Cortex of kidney (tissue), 1 donor: ENCODE measurements around the gene ANKRD29.

Experiments
- DNase-seq: peaks from one replicate; lab custom pipeline; 2025; lab: John Stamatoyannopoulos, UW

ANKRD29 gene

DNA sequence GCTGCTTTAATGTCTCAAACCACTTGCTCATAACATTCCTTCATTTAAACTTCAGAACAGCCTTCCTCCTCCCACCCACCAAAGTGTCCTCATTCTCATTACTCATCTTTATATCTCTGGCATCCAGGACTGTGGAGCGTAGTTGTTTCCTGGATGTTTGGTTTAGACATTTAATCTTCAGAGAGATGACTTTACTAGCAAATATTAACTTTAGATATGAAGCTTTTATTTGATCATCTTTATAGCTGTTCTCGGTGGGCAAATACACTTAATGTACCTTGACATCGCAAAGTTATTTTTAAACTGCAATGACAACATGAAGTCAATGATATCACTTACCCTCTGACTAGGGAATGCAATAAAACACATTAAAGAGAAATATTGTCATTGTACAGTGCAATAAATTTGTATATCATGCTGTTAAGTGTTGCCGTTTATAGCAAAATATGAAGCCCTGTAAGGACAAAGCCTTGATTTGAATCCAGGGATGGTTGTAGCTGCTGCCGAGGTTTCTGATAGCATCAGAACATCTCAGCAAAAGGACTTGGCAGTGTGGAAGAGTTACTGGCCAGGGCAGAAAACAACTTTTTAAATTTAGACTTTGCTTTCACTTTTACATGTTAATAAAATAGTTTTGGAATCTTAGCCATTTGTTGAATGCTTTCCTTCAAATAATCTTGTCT is 21.9 kb upstream of the ANKRD29 start:
- no peak for DNase-seq

DNA sequence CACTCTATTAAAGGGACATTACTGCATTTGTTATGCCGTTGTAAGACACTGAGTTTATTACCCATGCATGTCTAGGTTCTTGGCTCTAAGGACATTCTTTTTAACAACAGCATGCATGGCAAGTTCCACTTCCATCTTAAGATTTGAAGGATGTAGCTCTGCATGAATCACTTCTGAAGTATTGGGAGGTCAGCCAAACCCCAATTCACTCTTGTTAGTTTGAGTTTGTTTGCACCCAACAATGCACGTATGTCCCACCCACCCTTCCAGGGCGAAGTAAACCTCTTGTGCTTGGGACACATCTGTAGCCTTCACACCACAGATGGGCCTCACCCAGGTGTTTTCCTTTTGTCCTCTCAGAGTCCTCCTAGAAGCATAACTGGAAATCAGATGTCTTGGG is 21.0 kb upstream of the ANKRD29 start:
- no peak for DNase-seq

DNA sequence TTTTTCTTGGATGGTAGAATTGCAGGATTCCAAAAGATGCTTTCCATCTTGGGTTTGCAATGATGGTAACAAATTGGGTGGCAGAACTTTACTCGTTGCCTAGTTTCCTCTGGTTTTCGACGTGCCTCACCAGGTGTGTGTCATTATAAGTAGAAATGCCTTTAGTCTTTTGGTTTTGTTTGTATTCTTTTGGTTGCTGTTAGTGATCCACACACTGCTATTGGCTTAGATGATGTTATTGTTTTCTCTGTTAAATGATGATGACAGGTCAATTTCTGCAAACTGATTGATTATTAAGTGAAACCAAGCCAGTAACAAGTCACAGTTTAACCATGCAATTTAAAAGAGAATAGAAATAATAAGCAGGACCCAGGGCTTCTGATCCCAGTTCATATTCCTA is 20.4 kb upstream of the ANKRD29 start:
- DNase-seq: no peak

DNA sequence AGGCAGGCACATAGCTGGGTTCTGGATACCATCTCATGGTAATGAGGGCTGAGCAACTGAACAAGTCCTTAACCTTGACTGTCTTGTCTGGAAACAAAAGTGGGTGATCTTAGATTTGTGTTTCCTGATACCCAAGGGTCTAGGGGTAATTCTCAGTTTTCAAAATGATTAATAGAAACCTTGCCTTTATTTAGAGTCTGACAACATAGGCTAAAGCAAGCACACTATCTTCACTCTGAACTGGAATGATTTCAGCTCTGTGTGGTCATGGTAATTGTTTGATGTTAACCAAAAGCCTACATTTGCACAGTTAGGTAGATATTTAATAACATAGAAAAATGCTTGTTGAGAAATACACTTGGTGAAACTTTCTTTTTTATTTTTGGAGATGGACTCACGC is 19.8 kb upstream of the ANKRD29 start:
- no peak for DNase-seq

DNA sequence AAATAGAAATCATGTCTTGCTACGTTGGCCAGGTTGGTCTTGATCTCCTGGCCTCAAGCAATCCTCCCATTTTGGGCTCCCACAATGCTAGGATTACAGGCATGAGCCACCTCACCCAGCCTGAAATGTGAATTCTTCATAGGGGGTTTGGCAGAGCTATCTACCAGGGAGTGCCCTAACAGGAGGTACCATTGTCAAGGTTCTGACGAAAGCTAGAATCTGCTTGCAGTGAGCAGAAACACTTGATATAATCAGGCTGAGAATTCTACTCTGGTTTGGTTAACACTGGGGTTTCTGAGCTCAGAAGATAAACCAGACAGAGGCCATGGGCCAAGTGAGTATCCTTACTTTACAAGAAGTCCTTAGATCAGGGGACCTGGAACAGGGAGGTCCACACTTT is 19.3 kb upstream of the ANKRD29 start:
- DNase-seq: no peak

DNA sequence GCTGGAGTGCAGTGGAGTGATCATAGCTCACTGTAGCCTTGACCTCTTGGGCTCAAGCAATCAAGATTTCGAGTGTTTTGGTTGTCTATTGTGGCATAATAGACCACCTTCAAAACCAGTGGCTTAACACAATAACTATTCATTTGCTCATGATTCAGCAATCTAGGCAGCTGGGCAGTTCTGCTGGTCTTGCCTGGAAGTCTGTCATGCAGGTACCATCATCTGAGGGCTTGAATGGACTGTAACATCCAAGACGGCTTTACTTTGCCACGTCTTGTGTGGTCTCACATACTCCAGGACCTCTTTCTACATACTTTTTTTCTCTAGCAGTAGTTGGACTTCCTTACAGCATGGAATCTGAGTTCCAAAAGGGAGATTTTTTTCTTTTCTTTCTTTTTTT is 13.2 kb upstream of the ANKRD29 start:
- no peak for DNase-seq

DNA sequence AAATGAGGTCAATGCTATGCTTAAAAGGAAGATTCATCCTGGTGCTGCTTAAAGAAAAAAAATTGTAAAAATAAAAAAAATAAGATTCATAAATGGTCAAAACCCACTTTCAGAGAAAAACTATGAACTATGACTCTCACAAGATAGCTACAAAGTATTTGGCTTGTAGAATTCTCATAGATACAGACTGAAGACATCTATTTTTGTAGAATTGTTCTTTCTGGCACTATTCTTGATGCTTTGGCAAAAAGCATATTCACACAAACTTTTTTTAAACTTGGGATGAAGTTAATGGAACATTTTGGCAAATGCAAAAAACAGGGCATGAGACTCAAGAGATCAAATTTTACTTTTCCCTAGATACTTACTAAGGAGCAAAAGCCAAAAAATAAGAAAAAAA is 12.5 kb upstream of the ANKRD29 start:
- no peak for DNase-seq

DNA sequence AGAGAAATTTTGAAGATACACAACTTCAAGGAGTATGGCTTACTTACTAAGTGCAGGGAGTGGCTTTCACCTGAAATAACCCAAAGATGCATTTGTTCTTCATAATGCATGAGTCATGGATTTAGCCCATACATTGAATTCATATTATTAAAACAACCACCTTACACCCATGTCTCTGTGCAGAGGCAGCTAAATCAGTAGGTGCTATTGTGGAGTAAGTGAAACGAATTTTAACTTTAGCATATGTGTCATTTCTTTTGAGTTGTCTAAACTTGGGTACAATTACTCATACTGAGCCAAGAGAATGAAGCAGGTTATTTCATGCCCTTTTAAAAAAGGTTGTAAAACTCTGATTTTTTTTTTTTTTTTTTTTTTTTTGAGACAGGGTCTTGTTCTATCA is 11.0 kb upstream of the ANKRD29 start:
- DNase-seq: no peak

DNA sequence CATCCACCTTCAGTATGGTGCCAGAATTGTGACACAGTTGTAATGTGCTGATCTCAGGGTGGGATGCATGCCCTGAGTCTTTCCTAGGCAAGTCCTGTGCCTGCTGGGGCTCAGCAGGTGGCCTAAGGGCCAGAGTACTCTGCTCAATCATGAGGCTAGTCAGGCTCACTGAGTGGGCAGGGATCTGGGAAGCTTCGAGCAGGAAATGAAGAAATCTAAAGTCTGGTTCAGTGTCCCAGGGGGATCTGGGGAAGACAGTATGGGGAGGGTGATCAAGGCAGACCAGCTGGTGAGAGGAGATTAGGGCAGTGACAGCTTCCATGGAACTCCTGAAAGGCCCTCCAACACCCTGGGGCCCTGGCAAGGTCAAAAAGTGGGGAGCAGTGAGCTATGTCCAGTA is 8.9 kb upstream of the ANKRD29 start:
- DNase-seq: no peak

DNA sequence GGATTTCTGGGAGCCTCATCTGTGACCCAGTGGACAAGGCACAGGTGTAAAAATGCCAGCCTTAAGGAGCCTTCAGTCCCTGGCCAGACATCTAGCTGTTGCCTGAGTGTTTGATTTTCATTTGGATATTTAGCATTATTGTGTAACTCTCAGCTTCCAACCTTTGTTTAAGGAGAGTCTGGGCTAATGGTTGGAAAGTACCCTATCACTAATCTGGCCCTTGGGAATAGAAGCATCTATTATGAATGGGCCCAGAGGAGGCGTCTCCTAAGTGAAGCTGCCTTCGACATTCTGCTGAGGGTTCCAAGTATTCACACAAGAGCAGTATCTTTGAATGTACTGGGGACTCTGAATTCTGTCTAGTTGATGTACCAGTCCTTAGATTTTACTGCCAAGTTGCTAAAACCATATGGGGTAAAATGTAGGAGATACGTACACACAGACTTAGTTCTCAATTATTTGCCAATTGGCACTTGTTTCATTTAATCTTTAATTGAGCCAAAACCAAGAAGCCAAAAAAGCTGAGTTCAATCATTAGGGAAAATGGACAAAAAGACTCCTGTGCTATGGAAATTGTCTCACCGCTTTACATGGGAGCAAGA is 7.2 kb upstream of the ANKRD29 start:
- DNase-seq: no peak

DNA sequence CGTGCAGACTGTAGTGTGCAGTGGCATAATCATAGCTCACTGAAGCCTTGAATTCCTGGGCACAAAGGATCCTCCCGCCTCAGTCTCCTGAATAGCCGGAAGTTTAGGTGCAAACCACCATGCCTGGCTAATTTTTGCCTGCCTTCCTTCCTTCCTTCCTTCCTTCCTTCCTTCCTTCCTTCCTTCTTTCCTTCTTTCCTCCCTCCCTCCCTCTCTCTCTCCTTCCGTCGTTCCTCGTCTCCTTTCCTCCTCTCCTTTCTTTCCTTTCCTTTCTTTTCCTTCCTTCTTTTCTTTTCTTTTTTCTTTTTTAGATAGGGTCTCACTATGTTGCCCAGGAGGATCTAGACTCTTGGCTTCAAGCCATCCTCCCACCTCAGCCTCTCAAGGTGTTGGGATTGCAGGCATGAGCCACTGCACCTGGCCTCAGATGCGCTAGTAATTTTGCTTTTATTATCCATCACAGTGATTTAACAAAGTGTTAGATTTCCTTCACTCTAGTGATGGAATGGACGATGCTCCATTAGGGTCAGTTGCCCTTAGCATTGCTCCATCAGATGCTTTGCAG is 6.6 kb upstream of the ANKRD29 start:
- DNase-seq: no peak

DNA sequence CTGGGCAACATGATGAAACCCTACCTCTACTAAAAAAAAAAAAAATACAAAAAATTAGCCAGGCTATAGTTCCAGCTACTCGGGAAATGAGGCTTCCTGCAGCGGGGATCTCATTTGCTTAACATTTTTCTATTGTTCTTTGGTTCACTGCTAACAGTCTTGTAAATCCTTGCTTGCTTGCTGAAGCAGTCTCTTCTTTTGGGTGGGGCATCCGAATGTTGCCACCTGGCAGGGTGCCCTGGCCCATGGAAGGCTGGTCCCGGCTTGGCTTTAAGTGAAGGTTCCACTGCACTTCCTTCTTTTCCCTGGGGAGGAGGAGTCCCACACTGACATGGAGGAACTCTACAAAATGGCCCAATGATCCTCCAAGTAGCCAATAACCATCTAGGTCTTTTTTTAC is 6.0 kb upstream of the ANKRD29 start:
- no peak for DNase-seq

DNA sequence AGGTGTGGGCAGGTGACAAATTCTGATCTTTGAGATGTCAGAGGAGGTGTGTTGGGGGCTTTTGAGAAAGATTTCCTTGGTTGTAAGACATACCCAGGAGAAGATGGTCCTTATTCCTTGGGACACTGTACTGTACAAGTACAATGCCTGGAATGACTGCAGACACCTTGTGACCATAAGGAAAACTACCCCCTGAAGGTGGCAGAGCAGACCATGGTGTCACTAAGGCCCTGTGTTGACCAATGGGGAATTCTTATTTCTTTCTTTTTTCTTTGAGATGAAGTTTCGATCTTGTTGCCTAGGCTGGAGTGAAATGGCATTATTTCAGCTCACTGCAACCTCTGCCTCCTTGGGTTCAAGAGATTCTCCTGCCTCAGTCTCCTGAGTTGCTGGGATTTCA is 4.4 kb upstream of the ANKRD29 start:
- no peak for DNase-seq

DNA sequence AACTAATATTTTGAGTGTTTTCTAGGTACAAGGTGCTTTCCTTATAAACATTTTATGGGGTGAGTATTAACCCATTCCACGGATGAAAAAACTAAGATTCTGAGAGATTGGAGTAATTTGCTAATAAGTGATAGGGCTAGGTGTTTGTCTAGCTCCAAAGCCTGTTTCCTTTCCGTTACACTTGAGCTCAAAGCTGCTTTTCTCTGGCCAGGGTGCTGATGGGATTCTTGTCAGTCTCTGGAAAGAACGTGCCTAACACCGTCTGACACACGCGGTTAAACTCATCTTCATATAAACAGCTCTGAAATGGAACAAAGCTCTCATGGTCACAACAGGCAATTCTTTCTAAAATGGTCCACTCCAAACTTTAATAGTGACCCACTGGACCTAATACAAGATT is 2.0 kb upstream of the ANKRD29 start:
- no peak for DNase-seq

DNA sequence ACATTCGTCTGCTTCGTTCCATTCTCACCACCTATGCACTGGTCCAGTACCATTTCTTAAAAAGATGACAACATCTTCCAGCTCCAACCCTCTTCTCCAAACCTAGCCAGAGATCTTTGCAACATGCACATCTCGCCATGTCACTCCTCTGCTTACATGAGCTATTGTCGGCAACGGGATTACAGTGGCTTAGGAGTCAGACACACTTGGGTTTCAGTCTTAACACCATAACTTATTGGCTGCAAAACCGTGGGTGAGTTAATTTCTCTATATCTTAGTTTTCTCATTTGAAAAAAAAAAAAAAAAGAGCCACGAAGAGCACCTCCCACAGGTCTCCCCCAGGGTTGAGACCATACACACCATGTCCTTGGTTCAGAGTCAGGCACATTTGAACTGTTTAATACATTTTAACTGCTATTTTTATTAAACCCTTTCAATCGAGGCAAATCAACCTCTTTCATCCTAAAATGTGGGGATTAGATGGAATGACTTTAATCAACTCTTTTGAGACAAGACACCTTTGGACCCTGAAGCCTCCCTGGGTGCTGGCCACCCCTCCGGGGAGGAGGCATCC is 889 bp downstream of the ANKRD29 start:
- DNase-seq: no peak

DNA sequence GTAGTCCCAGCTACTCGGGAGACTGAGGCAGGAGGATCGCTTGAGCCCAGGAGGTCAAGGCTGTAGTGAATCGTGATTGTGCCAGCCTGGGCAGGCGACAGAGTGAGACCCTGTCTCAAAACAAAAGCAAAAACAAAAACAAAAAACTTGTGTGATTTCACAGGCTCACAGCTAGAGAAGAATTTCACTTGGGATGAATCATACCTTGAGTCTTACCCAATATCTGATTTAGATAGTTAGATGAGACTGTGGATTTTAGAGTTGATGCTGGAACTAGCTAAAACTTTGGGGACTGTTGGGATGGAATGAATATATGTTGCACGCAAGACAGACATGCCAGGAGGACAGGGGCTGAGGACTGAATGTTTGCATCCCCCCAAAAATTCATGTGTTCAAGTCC is 4.4 kb downstream of the ANKRD29 start:
- no peak for DNase-seq

DNA sequence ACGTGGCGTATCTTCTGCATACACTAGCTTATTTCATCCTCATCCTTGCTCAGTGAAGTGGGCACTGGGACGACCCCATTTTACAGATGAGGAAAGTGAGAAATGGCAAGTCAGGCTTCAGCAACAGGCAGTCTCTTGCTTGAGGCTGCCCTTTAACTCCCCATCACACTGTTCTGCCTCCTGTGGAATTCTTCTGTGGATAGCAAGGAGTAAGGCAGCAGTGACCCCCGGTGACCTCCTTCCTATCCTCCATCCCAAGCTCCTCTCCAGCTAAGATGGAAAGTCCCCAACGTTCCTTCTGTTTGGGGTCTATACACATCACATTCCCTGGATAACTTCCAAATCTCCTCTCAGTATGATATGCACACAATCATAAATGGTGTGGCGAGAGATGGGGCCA is 10.5 kb downstream of the ANKRD29 start:
- DNase-seq: no peak

DNA sequence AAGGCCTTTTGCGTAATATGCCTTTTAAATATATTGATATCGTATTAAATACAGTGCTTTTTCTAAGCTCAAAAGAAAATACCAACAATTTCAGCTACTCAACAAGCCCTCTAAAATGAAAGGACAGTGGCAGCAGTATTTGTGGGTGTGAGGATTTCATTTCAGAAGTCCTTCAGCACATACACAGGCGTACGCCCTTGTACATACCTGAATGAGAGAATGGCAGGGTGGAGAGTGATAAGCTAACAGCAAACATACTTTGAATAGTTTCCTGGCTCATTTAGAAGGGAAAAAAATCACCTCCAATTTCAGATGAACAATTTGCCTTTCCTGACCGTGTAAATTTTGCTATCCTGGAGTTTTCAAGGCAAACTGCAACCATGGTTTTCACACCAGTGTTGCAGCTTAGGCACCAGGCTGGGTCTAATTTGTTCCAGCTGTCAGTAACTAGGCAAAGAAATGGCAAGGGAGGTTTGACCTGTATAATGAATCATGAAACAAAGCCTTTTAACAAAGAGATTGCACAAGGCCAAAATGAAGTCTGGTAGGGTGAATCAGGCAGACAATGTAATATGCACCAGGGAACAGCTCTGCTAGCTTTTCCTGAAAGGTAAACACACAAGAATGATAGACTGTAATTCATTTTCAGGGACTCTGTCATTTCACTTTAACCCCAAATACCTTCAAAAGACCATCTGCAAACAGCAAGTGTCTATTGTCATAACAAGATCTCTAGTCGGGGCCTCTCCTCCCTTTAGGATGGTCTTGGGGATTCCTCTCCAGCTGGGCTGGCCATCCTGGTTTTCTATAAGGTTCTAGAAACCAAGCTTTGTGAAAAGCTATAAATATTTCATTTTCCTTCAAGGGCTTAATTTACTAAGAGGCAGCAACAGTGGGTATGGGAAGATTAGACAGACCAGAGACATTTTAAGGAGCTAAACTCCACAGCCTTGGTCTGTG is 11.5 kb downstream of the ANKRD29 start:
- no peak for DNase-seq

DNA sequence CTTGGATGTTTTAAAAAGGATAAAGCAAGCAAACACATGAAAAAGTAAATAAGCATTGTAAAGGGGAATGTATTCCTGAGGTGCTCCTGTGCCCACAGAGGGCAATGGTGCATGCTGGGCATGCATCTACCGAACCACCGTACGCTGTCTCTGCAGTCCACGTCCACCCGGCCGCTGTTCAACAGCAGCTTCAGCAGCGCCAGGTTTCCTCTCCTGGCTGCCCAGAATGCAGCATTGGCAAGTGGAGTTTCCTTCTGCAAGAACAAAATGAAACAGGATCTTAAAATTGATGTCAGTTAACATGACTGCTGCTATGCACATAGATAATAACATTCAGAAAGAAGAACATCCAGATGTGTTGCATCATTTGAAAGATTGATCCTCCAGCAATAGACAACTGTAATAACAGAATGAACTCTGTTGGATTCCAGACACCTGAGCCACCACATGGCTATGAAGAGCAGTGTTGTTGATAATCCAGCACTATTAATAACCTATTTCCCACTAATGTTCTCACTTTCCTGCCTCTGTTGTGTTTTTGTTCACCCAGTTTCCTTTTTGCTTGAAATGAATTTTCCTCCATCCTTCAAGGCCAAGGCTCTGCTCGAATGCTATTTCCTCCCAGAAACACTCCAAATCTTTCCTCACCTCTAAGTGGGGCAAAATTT is 13.6 kb downstream of the ANKRD29 start:
- no peak for DNase-seq

DNA sequence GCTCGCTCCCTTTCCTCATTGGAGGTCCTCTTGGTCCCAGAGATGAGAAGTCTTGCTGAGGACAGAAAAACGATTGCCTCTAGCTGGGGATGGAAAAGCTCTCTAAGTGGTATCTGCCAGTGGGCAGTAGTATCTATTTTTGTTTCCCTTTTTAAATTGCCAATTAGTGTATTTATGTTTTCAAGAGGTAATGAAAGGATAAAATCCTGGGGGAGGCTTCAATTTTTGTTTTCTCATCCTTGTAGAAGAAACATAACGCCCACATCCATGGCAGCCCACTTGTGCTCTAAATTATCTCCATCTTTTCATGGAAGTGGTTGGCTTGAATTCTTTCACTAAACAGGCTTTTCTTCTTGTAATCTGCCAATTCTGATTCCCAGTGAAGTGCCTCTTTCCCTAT is 14.3 kb downstream of the ANKRD29 start:
- no peak for DNase-seq

DNA sequence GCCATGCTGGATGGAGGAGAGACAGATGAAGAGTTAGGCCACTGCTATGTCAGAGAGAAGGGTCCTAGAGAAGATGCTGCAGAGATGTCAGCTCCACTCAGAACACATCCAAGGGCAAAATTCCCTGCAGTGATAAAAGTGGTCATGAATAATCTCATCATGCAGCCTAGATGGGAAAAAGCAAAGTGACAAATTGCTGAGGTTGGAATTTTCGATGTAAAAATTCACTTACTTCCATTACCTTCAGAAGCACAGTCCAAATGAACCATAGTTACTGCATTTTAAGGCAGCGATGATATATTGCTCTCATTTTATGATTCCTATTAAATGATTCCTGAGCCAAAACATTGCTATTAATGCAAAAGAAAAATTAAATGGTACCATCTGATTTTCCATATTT is 16.4 kb downstream of the ANKRD29 start:
- no peak for DNase-seq
